Activated naive CD8-positive, alpha-beta T cell treated with anti-CD3 and anti-CD28 coated beads, Interleukin-2, amount 10 ng/mL, durations not matched to agents 7 days and 5 days (primary cell): Measurements from ENCODE around the gene REEP2. TPM values are rescaled to one million over a fixed set of nuclear protein-coding genes. Genes with fewer than 3 reads are reported as not detected.
"Not testable (repeated sequence)": the region's sequence is repeated elsewhere in the genome, so short reads cannot be mapped to it uniquely, and the experiment has no call there.

Experiments
- ATAC-seq: fragments of 150-1000 bp; cut with Tn5 transposase; one replicate; pipeline ENCODE4 v1.10.0; 2021; ENCODE audit warnings: low read depth, moderate library complexity
- POLR2A ChIA-PET: fragments of 350-600 bp; sonication (Branson Sonifier 250); formaldehyde crosslinking; loops from one replicate; lab custom pipeline; 2021; ENCODE audit warnings: antibody characterized with exemption; lab: Charles Lee
- DNase-seq: peaks from one replicate; pipeline ENCODE4 v3.0.0; 2021
- H3K27ac Mint-ChIP-seq: one replicate; pipeline ENCODE4 v1.8.0; 2022; ENCODE audit warnings: mild to moderate bottlenecking, mixed read lengths
- H3K27me3 Mint-ChIP-seq: one replicate; pipeline ENCODE4 v1.8.0; 2022; ENCODE audit warnings: mild to moderate bottlenecking, moderate library complexity, mixed read lengths
- H3K36me3 Mint-ChIP-seq: one replicate; pipeline ENCODE4 v1.8.0; 2021; ENCODE audit warnings: mild to moderate bottlenecking, mixed read lengths
- H3K4me1 Mint-ChIP-seq: one replicate; pipeline ENCODE4 v1.8.0; 2021; ENCODE audit warnings: mixed read lengths
- H3K4me3 Mint-ChIP-seq: one replicate; pipeline ENCODE4 v1.8.0; 2022; ENCODE audit warnings: mild to moderate bottlenecking, moderate library complexity, mixed read lengths
- H3K9me3 Mint-ChIP-seq: one replicate; pipeline ENCODE4 v1.8.0; 2021; ENCODE audit warnings: mixed read lengths
- total RNA-seq, 2 experiments: library from RNA; stranded (reverse); gene quantifications; one replicate each; pipeline ENCODE4 v1.2.3, GENCODE V29; 2021

The REEP2 gene
- total RNA-seq, 2 experiments from 2014 or later = 1.3 to 1.5 TPM

- peak; percentile 55 for ATAC-seq
- no peaks in the 10 kb centered on the region for H3K9me3 Mint-ChIP-seq
- POLR2A ChIA-PET = interaction anchor here (0.6 to 3.6 kb wide), 21 partner anchors 9 to 876 kb away, joined by 3 to 56 read pairs (median 4); partner anchors contain the start of genes ETF1, FAM53C, HNRNPA0 and HSPA9
- peak within 1 kb of the TSS; percentile 95 for H3K27ac Mint-ChIP-seq
- H3K36me3 Mint-ChIP-seq = peaks cover 5% of the 10 kb centered on the region
- peaks cover 13% of the 10 kb centered on the region for H3K27me3 Mint-ChIP-seq
- peak within 1 kb of the TSS; percentile 84 for H3K4me3 Mint-ChIP-seq
- peaks cover 15% of the 10 kb centered on the region for H3K4me1 Mint-ChIP-seq
- DNase-seq = peak; percentile 78
Observed at GRCh38 chr5:138465261-138466124, 26.6 kb downstream of the REEP2 start, which contains the start of gene EGR1. TSS of gene EGR1 (plus strand) at chr5:138465479. CDS start at chr5:138465762, 283 bp downstream.

- H3K4me1 Mint-ChIP-seq = peaks cover 10% of the 10 kb centered on the region
- POLR2A ChIA-PET = interaction anchor here (0.6 to 3.6 kb wide), 6 partner anchors 12 to 713 kb away, joined by 3 to 56 read pairs (median 6); partner anchors contain the start of genes ETF1, HNRNPA0 and HSPA9
- peak overlapping the region; percentile 84 for H3K4me3 Mint-ChIP-seq
- peaks cover 5% of the 10 kb centered on the region for H3K36me3 Mint-ChIP-seq
- H3K27me3 Mint-ChIP-seq = peaks cover 13% of the 10 kb centered on the region
- no peak overlapping the region for H3K27ac Mint-ChIP-seq
- ATAC-seq = no peak
- no peaks in the 10 kb centered on the region for H3K9me3 Mint-ChIP-seq
- DNase-seq = no peak
Observed at GRCh38 chr5:138466125-138466899, 27.5 kb downstream of the REEP2 start.

GRCh38 chr5:138466900-138467710 is 28.2 kb downstream of the REEP2 start:
- Mint-ChIP-seq H3K36me3 (peaks cover 5% of the 10 kb centered on the region), H3K27me3 (peaks cover 13% of the 10 kb centered on the region), H3K27ac (no peak overlapping the region), H3K4me1 (peaks cover 10% of the 10 kb centered on the region), H3K9me3 (no peaks in the 10 kb centered on the region), H3K4me3 (peak overlapping the region; percentile 63)
- ATAC-seq (no peak), DNase-seq (no peak)
- POLR2A ChIA-PET = no interaction called here

- Mint-ChIP-seq H3K4me1 (peaks cover 10% of the 10 kb centered on the region), H3K9me3 (no peaks in the 10 kb centered on the region), H3K27ac (no peak overlapping the region), H3K36me3 (peaks cover 5% of the 10 kb centered on the region), H3K4me3 (peak overlapping the region; percentile 36), H3K27me3 (peaks cover 14% of the 10 kb centered on the region)
- DNase-seq (no peak), ATAC-seq (no peak)
- POLR2A ChIA-PET = no interaction called here
Observed at GRCh38 chr5:138467711-138468132, 28.9 kb downstream of the REEP2 start.

- Mint-ChIP-seq H3K27me3 (peaks cover 18% of the 10 kb centered on the region), H3K9me3 (no peaks in the 10 kb centered on the region), H3K27ac (no peak overlapping the region), H3K4me1 (peaks cover 10% of the 10 kb centered on the region), H3K4me3 (peak overlapping the region; percentile 17), H3K36me3 (peaks cover 5% of the 10 kb centered on the region)
- DNase-seq (no peak), ATAC-seq (no peak)
- POLR2A ChIA-PET = interaction anchor here (0.6 to 0.9 kb wide), 2 partner anchors 9 to 242 kb away, joined by 3 to 6 read pairs; no protein-coding TSS in a partner anchor
Observed at GRCh38 chr5:138468133-138468965, 29.5 kb downstream of the REEP2 start.

GRCh38 chr5:138468966-138469539 is 30.2 kb downstream of the REEP2 start:
- Mint-ChIP-seq H3K9me3 (no peaks in the 10 kb centered on the region), H3K27me3 (peaks cover 18% of the 10 kb centered on the region), H3K36me3 (peaks cover 5% of the 10 kb centered on the region), H3K4me1 (peaks cover 9% of the 10 kb centered on the region), H3K4me3 (no peak overlapping the region), H3K27ac (no peak overlapping the region)
- ATAC-seq (no peak), DNase-seq (no peak)
- POLR2A ChIA-PET = interaction anchor here (0.6 to 0.9 kb wide), 2 partner anchors 9 to 243 kb away, joined by 3 to 6 read pairs; no protein-coding TSS in a partner anchor

GRCh38 chr5:138469540-138470321 is 30.9 kb downstream of the REEP2 start:
- POLR2A ChIA-PET = interaction anchor here (0.9 kb wide), 1 partner anchor 10 kb away, joined by 3 read pairs; no protein-coding TSS in a partner anchor
- no peak for DNase-seq
- H3K4me1 Mint-ChIP-seq = peaks cover 9% of the 10 kb centered on the region
- H3K27ac Mint-ChIP-seq = no peak overlapping the region
- no peak overlapping the region for H3K4me3 Mint-ChIP-seq
- no peaks in the 10 kb centered on the region for H3K9me3 Mint-ChIP-seq
- peaks cover 5% of the 10 kb centered on the region for H3K36me3 Mint-ChIP-seq
- peaks cover 18% of the 10 kb centered on the region for H3K27me3 Mint-ChIP-seq
- no peak for ATAC-seq

- peaks cover 9% of the 10 kb centered on the region for H3K4me1 Mint-ChIP-seq
- H3K4me3 Mint-ChIP-seq = no peak overlapping the region
- no peak overlapping the region for H3K27ac Mint-ChIP-seq
- ATAC-seq (no peak), DNase-seq (no peak)
- peaks cover 18% of the 10 kb centered on the region for H3K27me3 Mint-ChIP-seq
- POLR2A ChIA-PET = interaction anchor here (0.5 kb wide), 1 partner anchor 23 kb away, joined by 3 read pairs; no protein-coding TSS in a partner anchor
- peaks cover 5% of the 10 kb centered on the region for H3K36me3 Mint-ChIP-seq
- H3K9me3 Mint-ChIP-seq = no peaks in the 10 kb centered on the region
Observed at GRCh38 chr5:138470322-138471051, 31.6 kb downstream of the REEP2 start.

GRCh38 chr5:138471052-138471361 is 32.1 kb downstream of the REEP2 start:
- Mint-ChIP-seq H3K4me1 (peaks cover 9% of the 10 kb centered on the region), H3K27me3 (peaks cover 18% of the 10 kb centered on the region), H3K9me3 (no peaks in the 10 kb centered on the region), H3K36me3 (peaks cover 5% of the 10 kb centered on the region), H3K27ac (no peak overlapping the region), H3K4me3 (no peak overlapping the region)
- POLR2A ChIA-PET = no interaction called here
- DNase-seq (no peak), ATAC-seq (no peak)

GRCh38 chr5:138472353-138472752 is 33.5 kb downstream of the REEP2 start:
- Mint-ChIP-seq H3K27me3 (peaks cover 14% of the 10 kb centered on the region), H3K9me3 (no peaks in the 10 kb centered on the region), H3K4me3 (no peak overlapping the region), H3K36me3 (peaks cover 4% of the 10 kb centered on the region), H3K27ac (no peak overlapping the region), H3K4me1 (peaks cover 4% of the 10 kb centered on the region)
- ATAC-seq (no peak), DNase-seq (no peak)
- POLR2A ChIA-PET = no interaction called here

GRCh38 chr5:138473151-138473550 is 34.3 kb downstream of the REEP2 start:
- H3K4me3 Mint-ChIP-seq, DNase-seq, POLR2A ChIA-PET, H3K27me3 Mint-ChIP-seq, H3K36me3 Mint-ChIP-seq, ATAC-seq, H3K4me1 Mint-ChIP-seq, H3K27ac Mint-ChIP-seq, H3K9me3 Mint-ChIP-seq: not testable (repeated sequence)
